Prostate gland (tissue), 2 donors: ENCODE results near the gene PRR12. TPM values are rescaled to one million over a fixed set of nuclear protein-coding genes. Genes with fewer than 3 reads are reported as not detected.

Source experiments
- DNase-seq: peaks from one replicate; pipeline ENCODE4 v3.0.0-alpha.2; 2019; ENCODE audit warnings: low spot score
- H3K27ac ChIP-seq, 2 donors: fragments of 200-600 bp; sonication (generic); 2 replicates each; pipeline ENCODE4 v1.5.1; 2017 to 2019
- H3K27me3 ChIP-seq: fragments of 200-600 bp; sonication (generic); replicated peaks from 2 replicates; pipeline ENCODE4 v1.5.1; 2019; ENCODE audit not compliant: insufficient read depth
- H3K36me3 ChIP-seq, 2 donors: fragments of 200-600 bp; sonication (generic); 1 replicate in 1 of 2; 2 replicates in 1 of 2; pipeline versions ENCODE4 v1.5.1 to v1.8.1; 2017 to 2019
- H3K4me1 ChIP-seq: fragments of 200-600 bp; sonication (generic); replicated peaks from 2 replicates; pipeline ENCODE4 v1.5.1; 2019
- H3K4me3 ChIP-seq, 2 donors: fragments of 200-600 bp; sonication (generic); 2 replicates each; pipeline ENCODE4 v1.5.1; 2017 to 2019
- H3K9me3 ChIP-seq: fragments of 200-600 bp; sonication (generic); 2 replicates; pipeline ENCODE4 v1.5.1; 2017
- POLR2A ChIP-seq: fragments of 450-650 bp; IDR thresholded peaks from one replicate; pipeline ENCODE4 v1.6.1; 2016; ENCODE audit warnings: antibody characterized with exemption, mild to moderate bottlenecking
- POLR2AphosphoS5 ChIP-seq: sonication (generic); formaldehyde crosslinking; IDR thresholded peaks from one replicate; pipeline ENCODE4 v1.6.1; 2017; ENCODE audit warnings: antibody characterized with exemption
- WGBS: methylation state at CpG from one replicate; pipeline ENCODE4 v1.1.5; 2018; 5-methylcytosine and 5-hydroxymethylcytosine counted together
- intact Hi-C: fragments of 100-400 bp; cut with DNase I; formaldehyde crosslinking; loops from one replicate; pipeline ENCODE4 v1.14.2; 2022
- total RNA-seq, 2 donors: library from RNA; depleted of rRNA; stranded (reverse); fragments of >200 nt; gene quantifications; one replicate each; pipeline ENCODE4 v1.1.0, GENCODE V29; 2016
- TF ChIP-seq, protein P1 (sequence below), 4 experiments: fragments of 200-600 bp in 2 of 4; fragments of 450-650 bp in 2 of 4; sonication (generic) in 2 of 4; IDR thresholded peaks; 1 replicate in 3 of 4; 2 replicates in 1 of 4; pipeline ENCODE4 v1.5.1; 2016 to 2019; ENCODE audit warnings: antibody characterized with exemption in 4 of 4, mild to moderate bottlenecking in 2 of 4, moderate library complexity in 2 of 4

The PRR12 gene
- total RNA-seq, 2 donors from 2014 or later: 24.0 to 41.9 TPM

GRCh38 chr19:49587227-49587626 is 3.8 kb upstream of the PRR12 start:
- Histone ChIP-seq H3K4me3 (no peak overlapping the region), H3K4me1 (no peaks in the 10 kb centered on the region), H3K27ac (no peak overlapping the region), H3K36me3 (no peaks in the 10 kb centered on the region), H3K27me3 (no peaks in the 10 kb centered on the region), H3K9me3 (no peaks in the 10 kb centered on the region)
- TF ChIP-seq, protein P1, sequence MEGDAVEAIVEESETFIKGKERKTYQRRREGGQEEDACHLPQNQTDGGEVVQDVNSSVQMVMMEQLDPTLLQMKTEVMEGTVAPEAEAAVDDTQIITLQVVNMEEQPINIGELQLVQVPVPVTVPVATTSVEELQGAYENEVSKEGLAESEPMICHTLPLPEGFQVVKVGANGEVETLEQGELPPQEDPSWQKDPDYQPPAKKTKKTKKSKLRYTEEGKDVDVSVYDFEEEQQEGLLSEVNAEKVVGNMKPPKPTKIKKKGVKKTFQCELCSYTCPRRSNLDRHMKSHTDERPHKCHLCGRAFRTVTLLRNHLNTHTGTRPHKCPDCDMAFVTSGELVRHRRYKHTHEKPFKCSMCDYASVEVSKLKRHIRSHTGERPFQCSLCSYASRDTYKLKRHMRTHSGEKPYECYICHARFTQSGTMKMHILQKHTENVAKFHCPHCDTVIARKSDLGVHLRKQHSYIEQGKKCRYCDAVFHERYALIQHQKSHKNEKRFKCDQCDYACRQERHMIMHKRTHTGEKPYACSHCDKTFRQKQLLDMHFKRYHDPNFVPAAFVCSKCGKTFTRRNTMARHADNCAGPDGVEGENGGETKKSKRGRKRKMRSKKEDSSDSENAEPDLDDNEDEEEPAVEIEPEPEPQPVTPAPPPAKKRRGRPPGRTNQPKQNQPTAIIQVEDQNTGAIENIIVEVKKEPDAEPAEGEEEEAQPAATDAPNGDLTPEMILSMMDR (IDR thresholded peaks at IDR 0.05): no peak
- no peak for TF ChIP-seq POLR2AphosphoS5
- intact Hi-C loops: no loop called here
- WGBS: 86% methylated on average over 8 of the region's 8 CpGs
- no peak for DNase-seq

DNA sequence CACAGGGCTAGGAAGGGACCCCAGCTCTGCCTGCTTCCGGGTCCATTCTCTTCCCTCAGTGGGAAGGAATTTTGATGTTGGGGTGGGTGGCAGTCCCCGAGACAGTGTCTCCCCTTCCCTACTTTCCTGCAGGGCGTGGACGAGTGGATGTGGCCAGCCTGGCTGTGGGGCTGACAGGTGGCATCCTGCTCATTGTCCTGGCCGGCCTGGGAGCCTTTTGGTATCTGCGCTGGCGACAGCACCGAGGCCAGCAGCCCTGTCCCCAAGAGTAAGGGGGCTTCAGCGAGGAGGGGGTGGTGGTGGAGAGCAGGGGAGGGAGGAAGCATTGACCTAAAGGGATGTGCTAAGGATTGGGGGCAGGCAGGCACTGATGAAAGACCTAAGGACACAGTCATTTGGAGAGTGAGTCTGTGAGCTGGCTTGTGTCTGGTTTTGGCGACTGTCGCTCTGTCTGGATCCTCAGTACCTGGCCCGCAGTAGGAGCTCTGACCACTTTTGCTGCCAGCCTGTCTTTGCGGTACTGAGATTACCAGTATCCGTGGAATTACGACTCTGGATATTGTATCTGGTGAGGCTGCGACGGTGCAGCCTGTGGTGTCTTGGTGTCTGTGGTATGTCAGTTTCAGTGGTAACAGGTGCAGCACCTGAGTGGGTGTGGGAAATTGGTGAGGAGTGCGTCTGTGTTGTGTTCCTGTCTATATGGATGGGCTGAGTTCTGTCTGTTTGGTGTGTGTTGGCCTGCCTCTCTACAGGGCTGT is 2.4 kb upstream of the PRR12 start:
- no peaks in the 10 kb centered on the region for H3K36me3 ChIP-seq
- H3K27ac ChIP-seq: no peak overlapping the region
- WGBS: 81% methylated on average over 18 of the region's 18 CpGs
- no peak for TF ChIP-seq POLR2AphosphoS5
- TF ChIP-seq POLR2A: no peak
- TF ChIP-seq, protein P1 (IDR thresholded peaks at IDR 0.05): no peak
- DNase-seq: no peak
- intact Hi-C loops: no loop called here
- no peak overlapping the region for H3K4me3 ChIP-seq
- H3K4me1 ChIP-seq: no peaks in the 10 kb centered on the region
- H3K27me3 ChIP-seq: no peaks in the 10 kb centered on the region
- no peaks in the 10 kb centered on the region for H3K9me3 ChIP-seq

GRCh38 chr19:49589502-49589905 is 1.5 kb upstream of the PRR12 start:
- Histone ChIP-seq H3K4me1 (peaks cover 3% of the 10 kb centered on the region), H3K27ac (peak overlapping the region; percentile 91 to 93), H3K27me3 (no peaks in the 10 kb centered on the region), H3K36me3 (peaks cover under 1 to 3% of the 10 kb centered on the region in 2 donors), H3K9me3 (no peaks in the 10 kb centered on the region), H3K4me3 (peak overlapping the region in 1 of 2 donors; percentile 89)
- intact Hi-C loops: no loop called here
- WGBS: 49% methylated on average over 5 of the region's 5 CpGs
- no peak for DNase-seq
- TF ChIP-seq, protein P1 (IDR thresholded peaks at IDR 0.05): no peak
- TF ChIP-seq POLR2AphosphoS5: no peak
- TF ChIP-seq POLR2A: no peak

DNA sequence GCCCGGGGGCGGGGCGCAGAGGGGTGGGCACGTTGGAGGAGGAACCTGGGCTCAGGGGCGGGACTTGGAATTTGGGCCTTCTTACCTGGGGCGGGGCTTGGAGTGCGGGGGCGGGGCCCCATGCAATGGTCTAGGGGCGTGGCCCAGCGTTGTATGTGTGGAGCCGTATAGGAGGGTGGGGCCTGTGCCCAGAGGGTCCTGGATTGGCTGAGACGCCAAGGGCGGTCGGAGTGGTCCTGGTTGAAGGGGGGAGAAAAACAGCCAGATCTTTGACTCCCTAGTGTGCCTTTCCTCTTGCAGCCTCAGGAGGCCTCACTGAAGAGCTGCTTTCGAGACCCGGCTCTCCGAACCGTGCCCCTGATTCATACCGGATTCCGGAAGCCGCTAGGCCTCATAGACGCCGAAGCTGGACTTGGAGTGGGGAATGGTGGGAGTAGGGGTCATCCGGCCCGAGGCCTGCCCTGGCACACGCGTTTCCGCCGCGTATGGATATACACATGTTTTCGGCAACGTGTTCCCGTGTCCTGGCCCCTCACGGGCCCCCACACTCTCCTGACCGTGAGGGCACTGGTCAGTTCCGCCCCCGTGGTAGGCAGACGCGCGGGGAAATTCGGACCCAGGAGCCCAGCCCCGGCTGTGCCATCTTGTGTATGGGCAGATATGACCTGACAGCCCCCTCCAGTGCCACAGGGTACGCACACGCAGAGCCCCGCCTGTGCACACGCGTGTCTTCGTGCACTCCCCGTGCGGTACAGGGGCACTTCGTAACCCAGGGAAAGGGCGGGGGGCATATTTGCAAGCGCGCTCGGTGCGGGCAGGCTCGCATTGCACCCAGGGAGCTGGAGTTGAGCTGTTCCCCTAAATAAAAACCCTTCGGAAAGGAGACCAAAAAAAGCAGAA is 661 bp upstream of the PRR12 start:
- no peaks in the 10 kb centered on the region for H3K9me3 ChIP-seq
- peak; percentile 98 for DNase-seq
- peak overlapping the region; percentile 91 to 93 for H3K27ac ChIP-seq
- peaks cover 9 to 11% of the 10 kb centered on the region in 2 donors for H3K36me3 ChIP-seq
- peaks cover 3% of the 10 kb centered on the region for H3K4me1 ChIP-seq
- H3K27me3 ChIP-seq: no peaks in the 10 kb centered on the region
- WGBS: under 1% methylated on average over 58 of the region's 58 CpGs
- intact Hi-C loops: loop anchor here (5.0 kb wide), 1 partner anchor 87 kb away; the partner anchor contains the start of gene PRMT1
- TF ChIP-seq, protein P1 (IDR thresholded peaks at IDR 0.05): peak in 1 of 4 experiments; percentile 21
- TF ChIP-seq POLR2AphosphoS5 (peak; percentile 88), POLR2A (peak; percentile 75)
- peak overlapping the region; percentile 87 to 89 for H3K4me3 ChIP-seq
